LNCaP clone FGC (cell line): Measurements from ENCODE around the gene DLD.

ENCODE experiments used
- DNase-seq: peaks from one replicate; pipeline ENCODE4 v3.0.0-alpha.2; 2011; ENCODE audit warnings: low read depth
- H3K4me3 ChIP-seq: 2 replicates; pipeline ENCODE4 v1.5.1; 2011; ENCODE audit warnings: mild to moderate bottlenecking, low read depth, low read length, control low read depth
- TF ChIP-seq, protein P1 (sequence below): IDR thresholded peaks from 2 replicates; pipeline ENCODE4 v1.5.1; 2012; ENCODE audit warnings: mild to moderate bottlenecking; ENCODE audit not compliant: control insufficient read depth, insufficient read depth; ENCODE audit errors: extremely low read depth

DLD gene

GRCh38 chr7:107969856-107970255, 78.9 kb downstream of the DLD start:
- TF ChIP-seq, protein P1, sequence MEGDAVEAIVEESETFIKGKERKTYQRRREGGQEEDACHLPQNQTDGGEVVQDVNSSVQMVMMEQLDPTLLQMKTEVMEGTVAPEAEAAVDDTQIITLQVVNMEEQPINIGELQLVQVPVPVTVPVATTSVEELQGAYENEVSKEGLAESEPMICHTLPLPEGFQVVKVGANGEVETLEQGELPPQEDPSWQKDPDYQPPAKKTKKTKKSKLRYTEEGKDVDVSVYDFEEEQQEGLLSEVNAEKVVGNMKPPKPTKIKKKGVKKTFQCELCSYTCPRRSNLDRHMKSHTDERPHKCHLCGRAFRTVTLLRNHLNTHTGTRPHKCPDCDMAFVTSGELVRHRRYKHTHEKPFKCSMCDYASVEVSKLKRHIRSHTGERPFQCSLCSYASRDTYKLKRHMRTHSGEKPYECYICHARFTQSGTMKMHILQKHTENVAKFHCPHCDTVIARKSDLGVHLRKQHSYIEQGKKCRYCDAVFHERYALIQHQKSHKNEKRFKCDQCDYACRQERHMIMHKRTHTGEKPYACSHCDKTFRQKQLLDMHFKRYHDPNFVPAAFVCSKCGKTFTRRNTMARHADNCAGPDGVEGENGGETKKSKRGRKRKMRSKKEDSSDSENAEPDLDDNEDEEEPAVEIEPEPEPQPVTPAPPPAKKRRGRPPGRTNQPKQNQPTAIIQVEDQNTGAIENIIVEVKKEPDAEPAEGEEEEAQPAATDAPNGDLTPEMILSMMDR = no peak
- DNase-seq = no peak
- H3K4me3 ChIP-seq = no peak overlapping the region
